Stimulated activated CD4-positive, alpha-beta T cell treated with anti-CD3 and anti-CD28 coated beads, Interleukin-4, amount 100 ng/mL, for 24 hours (primary cell): ENCODE measurements around the gene COL4A6.

Source experiments
- DNase-seq: peaks from one replicate; pipeline ENCODE4 v3.0.0-alpha.2; 2020

The COL4A6 gene

DNA sequence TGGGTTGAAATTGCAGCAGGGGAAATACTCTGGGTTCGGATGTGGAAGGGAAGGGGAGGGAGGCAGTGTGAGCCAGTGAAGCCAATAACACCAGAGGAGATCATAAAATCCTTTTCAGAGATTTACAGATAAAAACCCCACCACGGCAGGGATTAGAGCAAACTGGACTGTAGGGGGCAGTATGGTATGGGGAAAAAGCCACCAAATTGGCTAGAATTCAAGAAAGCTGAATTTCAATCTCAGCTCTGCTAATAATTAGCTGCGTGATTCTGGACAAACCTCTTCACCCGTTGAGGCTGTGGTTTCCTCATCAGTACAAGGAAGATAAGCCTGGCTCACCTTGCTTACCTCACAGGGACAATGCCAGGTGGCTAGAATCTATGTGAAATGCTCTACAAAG, 238.5 kb downstream of the COL4A6 start:
- no peak for DNase-seq

DNA sequence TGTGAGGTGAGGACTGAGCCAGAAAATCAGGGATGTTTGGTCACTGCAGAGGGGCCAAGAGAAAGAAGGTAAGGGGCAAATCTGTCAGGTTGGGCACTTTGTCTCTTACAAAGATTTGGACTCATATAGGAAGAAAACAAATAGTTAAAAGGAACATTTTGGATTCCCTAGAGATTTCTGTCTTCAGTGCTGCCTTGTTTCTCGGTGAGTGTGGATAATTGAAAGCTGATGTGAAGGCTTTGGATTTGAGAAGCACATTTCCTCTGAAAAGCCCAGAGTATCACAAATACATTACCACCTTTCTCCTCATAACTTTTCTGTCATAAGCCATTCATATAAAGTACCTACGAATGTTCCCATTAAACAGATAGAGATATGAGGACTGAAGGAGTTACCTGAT, 239.2 kb downstream of the COL4A6 start:
- no peak for DNase-seq

DNA sequence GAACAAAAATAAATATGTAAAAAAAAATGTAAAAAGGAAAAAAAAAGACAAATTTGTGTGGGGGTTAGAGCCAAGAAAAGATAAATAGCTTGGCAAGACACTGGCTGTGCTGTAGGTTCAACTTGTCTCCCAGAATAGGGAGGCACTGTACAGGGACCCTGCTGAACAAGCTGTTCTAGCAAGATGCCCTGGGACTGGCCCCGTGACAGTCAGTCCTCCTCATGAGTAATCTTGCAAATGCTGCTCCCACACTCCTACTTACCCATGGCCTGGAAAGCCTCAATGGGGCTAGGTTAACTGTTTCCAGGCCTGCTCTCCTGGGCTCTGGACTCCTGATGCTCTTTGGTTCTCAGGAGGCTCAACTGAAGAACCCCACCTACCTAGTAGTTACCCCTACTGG, 239.8 kb downstream of the COL4A6 start:
- DNase-seq, result no peak

DNA sequence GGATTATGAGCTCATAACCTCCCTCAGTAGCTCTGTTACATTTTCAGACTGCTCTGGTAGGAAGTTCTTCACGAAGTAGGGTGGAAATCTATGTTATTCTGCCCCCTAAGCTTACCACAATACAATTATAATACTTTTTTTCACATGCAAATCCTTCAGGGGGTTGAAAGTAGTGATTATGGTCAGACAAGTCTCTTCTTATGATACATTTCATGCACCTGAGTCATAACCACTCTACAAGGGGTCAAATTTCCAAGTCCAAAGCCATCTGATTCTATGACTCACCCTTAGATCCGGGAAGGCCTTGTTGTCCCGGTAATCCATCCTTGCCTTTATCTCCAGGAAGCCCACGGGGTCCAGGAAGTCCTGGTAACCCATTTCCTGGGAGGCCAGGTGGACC, 251.4 kb downstream of the COL4A6 start:
- DNase-seq, result no peak

DNA sequence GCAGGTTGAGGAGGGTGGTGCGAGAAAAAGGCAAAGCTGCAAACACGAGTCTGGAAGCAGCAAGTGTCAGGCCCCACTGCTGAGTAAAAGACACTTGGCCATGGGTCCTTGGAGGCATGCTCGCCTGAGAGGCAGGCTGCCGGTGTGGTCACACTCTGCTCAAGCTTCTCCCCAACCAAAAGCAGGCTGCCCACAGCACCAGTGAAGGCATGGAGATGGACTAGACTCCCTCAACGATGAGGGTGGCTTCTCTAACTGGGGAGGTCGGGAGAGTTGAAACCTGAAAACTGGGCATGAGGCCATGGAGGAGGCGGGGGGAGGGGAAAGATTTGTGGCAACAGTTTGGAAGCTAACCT, 260.1 kb downstream of the COL4A6 start:
- DNase-seq, result no peak

DNA sequence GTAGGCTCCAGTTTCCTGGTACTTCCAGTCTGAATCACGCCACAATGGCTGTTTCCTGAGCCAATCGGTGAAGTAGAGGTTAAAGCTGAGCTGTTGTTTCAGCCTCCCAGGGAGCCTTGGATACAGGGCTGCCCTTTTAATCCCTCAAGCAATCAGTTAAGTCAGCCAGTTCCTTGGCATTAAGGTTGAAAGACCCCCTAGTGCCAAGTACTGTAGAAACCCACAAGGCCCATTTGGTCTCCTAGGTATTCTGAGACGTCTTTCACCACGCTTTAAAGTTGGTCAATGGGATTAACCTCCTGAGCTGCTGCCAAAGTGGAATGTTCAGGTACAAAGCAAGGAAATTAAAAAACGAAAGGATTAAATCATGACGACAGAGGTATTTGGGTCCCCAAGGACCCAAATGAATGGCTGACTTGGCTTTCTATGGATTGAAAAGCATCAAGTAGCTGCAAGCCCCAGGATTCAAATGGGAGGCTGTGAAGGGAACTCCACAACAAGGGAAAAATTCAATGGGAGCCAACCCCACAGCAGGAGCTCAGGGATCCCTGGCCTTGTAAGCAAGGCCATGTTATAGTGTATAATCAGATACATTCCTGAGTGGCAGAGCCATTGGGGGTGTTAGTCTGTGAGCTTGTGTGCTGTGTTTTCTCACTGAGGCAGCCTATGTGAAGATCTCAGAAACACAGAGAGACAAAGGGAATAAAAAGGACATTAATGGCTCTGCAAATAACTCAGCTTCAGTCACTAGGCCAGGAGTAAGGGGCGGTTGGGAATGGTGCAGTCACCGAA, 260.7 kb downstream of the COL4A6 start:
- DNase-seq, result no peak

DNA sequence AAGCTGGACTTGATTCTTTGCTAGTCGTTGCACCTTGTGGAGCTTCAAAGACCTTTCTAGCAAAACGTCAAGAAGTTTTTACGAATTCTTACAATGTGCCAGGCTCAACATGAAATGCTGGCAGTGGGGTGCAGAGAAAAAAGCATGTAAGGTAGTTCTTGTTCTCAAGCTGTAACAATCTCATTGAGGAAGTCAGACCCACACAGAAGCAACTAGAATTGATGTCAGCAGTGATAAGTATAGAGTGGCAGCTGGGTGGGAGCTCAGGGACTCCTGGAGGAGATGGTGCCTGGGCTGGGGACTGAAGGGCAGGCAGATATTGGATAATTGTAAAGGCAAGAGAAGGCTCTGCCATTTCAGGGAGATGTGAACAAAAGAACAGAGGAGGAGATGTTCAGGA, 264.3 kb downstream of the COL4A6 start:
- DNase-seq, result no peak

DNA sequence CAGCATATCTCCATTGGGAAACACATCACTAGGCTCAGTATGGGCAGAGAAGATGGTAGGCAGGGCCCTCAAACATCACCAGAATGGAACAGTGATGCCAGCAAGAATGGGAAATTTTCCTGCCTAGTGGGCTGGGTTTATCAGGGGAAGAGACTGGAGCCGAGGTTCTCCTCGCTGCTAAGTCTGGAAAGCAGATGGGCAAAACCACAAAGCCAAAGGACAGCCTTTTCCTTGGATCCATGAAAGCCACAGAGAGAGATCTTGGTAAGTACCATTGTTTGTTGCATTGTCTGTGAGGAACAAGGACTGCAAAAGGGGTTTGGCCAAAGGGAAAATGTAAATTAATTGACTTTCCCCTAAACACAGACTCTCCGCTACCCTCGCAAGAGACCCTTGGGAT, 266.6 kb downstream of the COL4A6 start:
- DNase-seq, result no peak

DNA sequence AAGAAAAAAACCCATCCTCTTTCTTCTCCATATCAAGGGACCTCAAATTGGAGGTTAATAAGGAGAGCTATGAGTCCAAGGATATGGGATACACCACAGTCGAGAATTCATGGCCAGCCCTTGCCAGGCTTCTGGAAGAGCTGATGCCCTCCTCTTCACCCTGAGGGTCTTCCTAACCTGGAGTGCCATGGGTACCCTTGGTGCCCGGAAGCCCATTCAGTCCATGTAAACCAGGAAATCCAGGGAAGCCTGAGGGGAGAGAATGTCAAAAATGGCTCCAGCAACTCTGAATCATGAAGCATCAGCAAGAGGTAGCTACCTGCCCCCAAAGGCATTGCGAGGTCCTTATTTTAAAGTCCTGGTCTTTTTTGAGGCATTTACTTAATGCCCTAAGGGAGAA, 268.5 kb downstream of the COL4A6 start:
- no peak for DNase-seq

DNA sequence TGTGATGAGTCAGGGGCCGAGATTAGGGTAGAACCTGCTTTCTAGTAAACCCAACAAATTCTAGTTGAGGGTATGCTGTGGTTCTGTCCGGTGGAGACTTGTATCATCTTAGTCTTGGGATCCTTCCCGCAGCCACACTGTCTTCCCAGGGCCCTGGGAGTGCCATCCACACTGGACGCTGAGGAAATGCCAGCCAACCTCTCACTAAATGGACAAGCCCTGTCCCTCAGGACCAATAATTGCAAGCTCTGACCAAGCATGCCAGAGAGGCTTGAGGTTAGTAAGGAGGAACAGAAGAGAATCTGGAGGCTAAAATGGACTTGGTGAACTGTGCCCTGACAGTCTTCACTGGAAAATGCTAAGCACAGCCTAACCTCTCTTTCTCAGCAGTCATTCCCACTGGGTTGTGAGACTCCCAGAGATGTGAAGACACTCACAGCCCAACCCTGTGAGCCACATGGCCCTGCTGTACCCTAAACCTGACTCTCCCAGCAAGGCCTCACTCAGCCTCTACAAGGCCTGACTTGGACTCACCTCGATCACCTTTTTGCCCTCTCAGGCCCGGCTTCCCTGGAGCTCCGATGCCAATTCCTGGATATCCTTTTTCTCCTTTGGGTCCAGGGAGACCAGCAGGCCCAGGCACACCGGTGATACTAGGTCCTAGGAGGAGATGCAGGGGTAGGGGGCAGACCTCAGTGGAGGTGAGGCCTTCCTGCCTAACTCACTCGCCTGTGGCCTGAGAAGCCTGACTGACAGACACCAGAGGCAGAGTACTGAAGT, 269.1 kb downstream of the COL4A6 start:
- no peak for DNase-seq

DNA sequence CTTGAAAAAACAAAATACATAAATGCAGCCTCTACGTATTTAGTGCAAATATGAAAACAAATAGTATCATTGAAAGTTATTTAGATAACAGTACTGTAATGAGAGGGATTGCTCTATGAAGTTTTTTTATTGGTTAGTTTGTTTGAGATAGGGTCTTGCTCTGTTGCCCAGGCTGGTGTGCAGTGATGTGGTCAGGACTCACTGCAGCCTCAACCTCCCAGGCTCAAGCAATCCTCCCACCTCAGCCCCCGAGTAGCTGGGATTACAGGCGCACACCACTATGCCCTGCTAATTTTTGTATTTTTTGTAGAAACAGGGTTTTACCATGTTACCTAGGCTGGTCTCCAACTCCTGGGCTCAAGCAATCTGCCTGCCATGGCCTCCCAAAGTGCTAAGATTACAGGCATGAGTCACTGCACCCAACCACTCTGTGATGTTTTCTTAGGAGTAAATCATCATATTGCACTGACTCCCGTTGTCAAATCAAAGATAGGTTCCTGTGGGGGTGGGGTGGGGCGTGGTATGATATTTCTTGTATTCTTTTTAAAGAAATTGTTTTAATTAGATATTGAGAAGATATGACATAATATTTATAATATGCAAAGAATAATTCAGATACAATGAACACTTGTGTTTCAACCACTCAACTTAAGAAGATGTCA, 270.9 kb downstream of the COL4A6 start:
- DNase-seq, result no peak

DNA sequence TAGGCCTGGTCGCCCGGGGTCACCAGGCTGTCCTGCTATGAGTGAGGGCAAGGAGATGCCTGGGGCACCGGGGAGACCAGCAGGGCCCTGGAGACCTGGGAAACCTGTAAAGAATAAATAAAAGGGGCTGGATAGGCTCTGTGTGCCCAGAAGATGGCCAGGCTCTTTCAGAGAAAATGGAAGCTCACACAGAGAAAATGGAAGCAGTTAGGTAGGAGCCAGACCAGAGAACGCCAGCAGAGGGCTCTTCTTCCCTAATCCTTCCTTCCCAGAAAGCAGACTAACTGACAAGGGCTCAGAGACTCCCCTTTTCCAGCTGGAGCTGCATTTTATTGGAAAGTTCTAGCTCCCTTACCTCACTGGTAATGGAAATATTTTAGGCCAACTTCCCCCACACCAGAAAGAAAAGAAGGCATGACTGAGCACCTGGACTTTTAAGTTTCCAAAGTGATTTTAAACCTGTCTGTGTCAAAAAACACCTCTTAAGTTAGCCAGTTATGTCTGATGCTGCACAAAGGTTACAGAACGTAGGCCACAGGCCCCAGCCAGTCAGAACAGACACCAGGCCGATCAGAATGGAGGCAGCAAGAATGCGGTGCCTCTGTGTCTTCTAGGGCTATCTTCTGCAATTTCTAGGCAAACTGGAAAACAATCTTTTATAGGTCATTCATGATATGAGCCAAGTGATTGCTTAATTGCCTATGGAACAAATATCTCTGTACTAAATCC, 272.7 kb downstream of the COL4A6 start:
- no peak for DNase-seq

DNA sequence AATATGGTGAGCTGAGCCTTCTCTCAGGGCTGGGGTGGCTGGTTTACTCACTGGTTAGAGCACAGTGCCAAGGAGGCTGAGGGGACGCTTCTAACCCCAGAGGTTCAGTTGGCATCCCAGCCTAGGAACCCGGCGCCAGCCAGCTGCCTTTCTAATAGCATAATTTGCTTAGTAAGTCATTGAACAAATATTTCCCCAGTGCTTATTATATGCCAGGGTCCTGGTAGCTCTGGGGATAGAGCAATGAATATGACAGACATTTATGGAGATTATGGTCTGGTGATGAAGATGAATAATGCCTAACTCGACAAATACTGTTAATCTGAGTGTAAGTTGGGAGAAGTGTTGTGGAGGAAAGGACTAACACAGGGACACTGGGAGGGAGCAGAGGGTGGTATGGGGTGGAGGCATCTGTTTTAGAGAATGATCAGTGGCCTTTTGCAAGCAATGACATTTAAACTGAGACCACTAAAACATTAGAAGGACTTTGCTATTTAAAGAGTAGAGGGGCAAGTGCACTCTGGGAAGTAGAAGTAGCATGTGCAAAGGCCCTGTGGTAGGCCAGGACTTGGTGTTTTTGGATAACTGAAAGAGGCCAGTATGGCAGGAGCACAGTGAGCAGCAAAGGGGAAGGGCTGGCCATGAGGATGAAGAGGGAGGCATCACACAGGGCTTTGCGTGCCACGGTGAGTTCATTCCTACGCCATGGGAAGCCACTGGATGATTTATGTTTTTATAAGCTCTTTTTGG, 274.7 kb downstream of the COL4A6 start:
- no peak for DNase-seq

DNA sequence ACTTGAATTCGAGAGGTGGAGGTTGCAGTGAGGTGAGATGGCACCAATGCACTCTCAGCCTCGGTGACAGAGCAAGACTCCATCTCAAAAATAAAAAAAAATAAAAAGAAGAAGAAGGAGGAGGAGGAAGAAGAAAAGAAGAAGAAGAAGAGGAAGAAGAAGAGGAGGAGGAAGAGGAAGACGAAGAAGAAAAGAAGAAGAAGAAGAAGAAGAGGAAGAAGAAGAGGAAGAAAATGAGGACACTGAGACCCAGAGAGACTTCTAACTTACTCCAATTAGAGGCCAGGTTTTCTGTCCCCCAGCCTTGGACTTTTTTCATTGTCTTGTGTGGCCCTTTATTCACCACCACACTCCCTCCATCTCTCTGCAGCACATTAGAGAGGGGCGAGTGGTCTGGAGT, 276.0 kb downstream of the COL4A6 start:
- no peak for DNase-seq

DNA sequence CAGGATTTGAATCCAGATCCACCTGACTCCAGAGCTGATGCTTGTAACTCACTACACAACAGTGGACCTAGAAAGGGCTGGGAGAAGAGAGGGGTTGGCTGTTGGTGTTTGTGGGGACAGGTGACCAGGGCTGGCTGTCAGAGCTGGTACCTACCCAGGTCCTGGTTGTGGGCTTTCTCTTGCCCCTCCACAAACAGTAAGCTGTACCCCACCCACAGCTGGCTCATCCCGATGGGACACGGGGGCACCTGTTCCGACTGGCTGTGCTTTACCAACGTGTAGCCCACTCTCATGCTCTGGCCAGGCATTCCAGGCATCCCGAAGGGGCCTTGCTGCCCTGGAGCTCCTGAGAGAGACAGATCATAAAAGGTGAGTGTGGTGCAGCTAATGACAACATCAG, 277.9 kb downstream of the COL4A6 start:
- DNase-seq, result no peak

DNA sequence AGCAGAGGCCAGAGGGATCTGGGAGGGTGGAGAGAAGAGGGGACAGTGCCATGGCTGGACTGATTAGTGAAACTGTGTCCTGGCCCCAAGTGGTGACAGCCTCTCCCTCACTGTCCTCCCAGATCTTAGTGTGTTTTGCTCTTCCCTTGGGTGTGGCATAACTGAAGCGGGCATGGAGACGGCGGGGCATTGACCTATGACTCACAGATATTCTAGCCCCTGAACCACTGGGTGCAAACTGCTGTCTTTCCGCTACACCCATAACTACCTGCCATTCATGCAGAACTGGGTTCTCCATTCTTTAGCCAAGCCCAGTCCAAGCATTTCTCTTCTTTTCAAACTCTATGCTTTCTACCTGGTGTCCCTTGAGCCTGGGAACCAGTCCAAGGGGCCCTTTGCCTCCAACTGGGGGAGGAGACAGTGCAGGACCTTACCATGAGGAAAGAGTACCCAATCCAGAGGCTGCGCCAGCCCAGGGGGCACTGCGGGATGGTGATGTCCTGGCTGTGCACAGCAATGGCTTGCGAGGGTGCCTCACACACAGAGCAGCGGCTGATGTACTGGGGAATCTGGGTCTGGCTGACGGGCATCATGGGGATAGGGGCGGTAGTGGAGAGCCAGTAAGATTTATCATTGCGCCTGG, 279.1 kb downstream of the COL4A6 start:
- no peak for DNase-seq

DNA sequence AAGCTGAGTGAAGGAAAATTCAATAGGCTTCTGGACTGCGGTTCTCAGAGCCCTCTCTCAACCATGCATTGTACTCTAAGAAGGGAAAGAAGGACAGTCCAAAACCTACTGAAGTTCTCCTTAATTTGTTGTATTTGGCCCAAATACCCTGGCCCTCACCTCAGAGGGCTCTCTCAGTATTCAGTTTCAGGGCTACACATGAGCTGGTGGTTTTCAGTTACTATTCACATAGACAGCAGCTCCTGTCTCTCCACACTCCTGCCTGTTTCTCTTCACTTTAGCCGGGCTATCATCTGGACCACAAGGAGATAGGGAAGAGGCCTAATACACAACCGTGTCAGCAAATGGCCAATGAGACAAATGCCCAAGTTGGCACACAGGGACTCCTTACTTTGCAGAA, 280.6 kb downstream of the COL4A6 start:
- DNase-seq, result no peak

DNA sequence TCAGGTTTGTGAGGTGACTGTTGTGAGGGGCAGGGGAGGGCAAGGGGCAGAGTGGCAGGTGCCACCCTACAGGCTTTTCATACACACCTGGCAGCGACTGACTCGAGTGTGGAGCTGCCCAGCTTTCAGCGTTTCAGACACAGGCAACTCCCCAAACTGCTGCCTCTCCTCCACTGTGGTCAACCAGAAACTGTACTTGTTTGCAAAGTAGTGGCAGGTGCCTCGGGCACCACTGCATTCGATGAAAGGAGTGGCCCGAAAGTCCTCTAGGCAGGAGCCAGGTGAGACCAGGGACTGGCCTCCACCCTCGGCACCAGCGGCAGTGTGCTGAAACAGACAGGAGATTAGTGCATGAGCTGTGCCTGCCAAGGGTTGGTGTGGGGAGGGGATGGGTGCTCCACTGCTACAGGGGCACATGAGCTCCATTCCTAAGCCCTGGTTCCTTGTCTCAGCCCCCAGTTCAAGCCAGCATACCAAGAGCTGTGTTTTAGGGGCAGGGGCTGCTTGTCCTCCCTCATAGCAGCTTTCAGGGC, 281.2 kb downstream of the COL4A6 start:
- DNase-seq, result no peak

DNA sequence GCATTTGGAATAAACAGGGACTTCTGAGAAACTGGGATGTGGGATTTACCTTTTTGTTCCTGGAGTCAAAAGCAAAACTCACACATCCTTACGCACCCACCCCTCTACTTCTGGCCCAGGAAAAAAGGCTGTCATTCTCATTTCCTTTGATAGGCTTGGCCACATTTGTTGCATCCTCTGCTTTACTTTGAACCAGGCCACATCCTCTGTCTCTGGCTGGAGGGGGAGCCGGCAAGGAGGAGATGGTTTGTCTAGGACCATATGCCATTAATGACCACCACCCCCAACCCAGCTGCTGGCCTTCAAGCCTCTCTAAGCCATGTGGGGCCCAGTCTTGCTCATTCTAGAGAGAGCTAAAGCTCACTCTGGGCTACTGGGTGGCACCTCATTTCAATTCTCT, 282.1 kb downstream of the COL4A6 start:
- no peak for DNase-seq

DNA sequence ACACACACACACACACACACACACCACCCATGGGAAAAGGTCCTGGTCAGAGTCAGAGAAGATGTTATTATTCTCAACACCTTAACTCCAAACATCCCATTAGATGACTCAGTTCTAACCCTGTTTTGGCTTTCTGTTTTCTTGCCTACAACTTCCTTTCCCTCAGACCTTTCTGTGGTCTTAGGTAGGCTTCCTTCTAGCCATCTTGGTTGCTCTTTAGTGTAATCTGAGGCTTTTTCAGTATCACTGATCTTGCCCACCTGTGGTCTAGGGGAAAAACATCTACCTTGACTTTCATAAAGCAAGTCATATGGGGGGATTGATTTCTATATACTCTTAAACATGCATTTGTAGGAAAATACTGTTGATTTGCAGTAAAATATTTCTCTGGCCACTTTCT, 289.7 kb downstream of the COL4A6 start:
- DNase-seq, result no peak

DNA sequence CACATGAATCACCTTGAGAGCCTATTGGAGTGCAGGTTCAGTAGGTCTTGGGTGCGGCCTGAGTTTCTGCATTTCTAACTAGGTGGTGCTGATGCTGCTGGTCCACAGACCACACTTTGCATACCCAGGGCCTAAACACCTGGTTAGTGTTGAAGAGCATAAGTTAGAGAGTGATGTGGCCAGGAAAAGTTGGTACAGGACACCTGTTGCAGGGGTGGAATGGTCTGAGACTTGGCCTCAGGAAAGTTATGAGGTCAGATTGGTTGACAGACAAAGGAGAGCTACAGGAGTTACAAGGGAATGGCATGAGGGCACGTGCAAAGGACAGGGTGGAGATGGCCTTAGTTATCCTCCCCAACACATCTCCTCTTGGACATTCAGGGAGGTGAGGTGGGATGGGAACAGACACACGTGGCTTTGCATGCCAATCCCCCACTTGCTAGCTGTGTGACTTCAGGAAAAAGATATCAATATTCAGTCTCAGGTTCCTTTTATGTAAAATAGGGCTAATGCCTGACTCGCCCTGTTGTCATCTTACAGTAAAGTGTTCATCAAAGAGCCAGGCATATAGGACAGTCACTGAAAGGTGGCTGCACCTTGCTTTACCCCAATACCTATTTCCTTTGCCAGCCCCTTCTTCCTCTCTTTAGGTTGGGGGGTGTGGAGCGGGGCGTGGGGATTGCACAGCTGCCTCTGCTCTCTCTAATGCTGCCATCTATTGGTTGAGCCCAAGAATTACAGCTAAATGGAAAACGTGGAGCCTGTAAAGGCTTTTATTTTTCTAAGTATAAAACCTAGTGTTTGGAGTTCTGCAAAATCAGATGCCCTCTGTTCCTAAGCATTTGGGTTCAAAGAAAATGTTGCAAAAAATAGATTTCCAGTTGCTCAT, 299.2 kb downstream of the COL4A6 start:
- no peak for DNase-seq
